Chondrocyte (in vitro differentiated cells): ENCODE measurements around the gene DESI2. TPM values are rescaled to one million over a fixed set of nuclear protein-coding genes. Genes with fewer than 3 reads are reported as not detected.

Experiments
- DNase-seq: peaks from one replicate; pipeline ENCODE4 v3.0.0; 2021; ENCODE audit warnings: mixed read lengths, low spot score
- H3K27ac Mint-ChIP-seq: one replicate; pipeline ENCODE4 v1.8.0; 2021; ENCODE audit warnings: mild to moderate bottlenecking, moderate library complexity, mixed read lengths; ENCODE audit not compliant: unreplicated experiment
- H3K27me3 Mint-ChIP-seq: 2 replicates; pipeline ENCODE4 v1.8.0; 2021; ENCODE audit warnings: low read depth, mixed read lengths
- H3K36me3 Mint-ChIP-seq: 2 replicates; pipeline ENCODE4 v1.8.0; 2021; ENCODE audit warnings: low read depth, mixed read lengths
- H3K4me1 Mint-ChIP-seq: 2 replicates; pipeline ENCODE4 v1.8.0; 2021; ENCODE audit warnings: low read depth, mild to moderate bottlenecking, mixed read lengths
- H3K4me3 Mint-ChIP-seq: one replicate; pipeline ENCODE4 v1.8.0; 2021; ENCODE audit warnings: mild to moderate bottlenecking, moderate library complexity, mixed read lengths; ENCODE audit not compliant: unreplicated experiment
- H3K9me3 Mint-ChIP-seq: 2 replicates; pipeline ENCODE4 v1.8.0; 2021; ENCODE audit warnings: low read depth, mixed read lengths
- CTCF ChIP-seq: fragments of 200-600 bp; sonication (generic); IDR thresholded peaks from 2 replicates; pipeline ENCODE4 v1.5.0; 2021; ENCODE audit warnings: antibody characterized with exemption, mild to moderate bottlenecking, moderate library complexity
- total RNA-seq: library from RNA; stranded (reverse); gene quantifications from 3 replicates; pipeline ENCODE4 v1.2.1, GENCODE V29; 2021

The DESI2 gene
- total RNA-seq, 1 donor from 2014 or later: 65.6 TPM

GRCh38 chr1:244645414-244645813 lies 7.5 kb upstream of the DESI2 start:
- Mint-ChIP-seq H3K4me1 (no peaks in the 10 kb centered on the region), H3K27ac (no peak overlapping the region), H3K9me3 (no peaks in the 10 kb centered on the region)

DNA sequence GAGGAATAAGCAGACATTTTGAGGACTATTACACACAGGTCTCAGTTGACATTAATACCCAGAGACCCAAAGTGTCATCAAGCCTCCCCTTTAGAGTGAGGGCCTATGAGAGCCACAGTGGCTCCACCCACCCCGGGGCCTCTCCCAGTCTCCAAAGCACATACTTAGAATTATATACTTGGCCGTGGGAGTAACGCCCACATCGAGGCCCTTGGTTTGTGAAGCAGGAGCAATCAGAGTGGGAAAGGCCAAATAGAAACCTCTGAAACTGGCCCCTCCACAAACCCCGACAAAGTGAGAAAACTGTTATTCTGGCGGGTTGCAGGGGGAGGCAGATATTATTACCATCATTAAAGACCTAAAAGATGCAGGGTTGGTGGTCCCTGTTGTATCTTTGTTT lies 7.0 kb upstream of the DESI2 start:
- H3K36me3 Mint-ChIP-seq: no peaks in the 10 kb centered on the region

More at GRCh38 chr1:244645414-244645813, 7.5 kb upstream of the DESI2 start:
- TF ChIP-seq CTCF: no peak
- Mint-ChIP-seq H3K27me3 (peaks cover 3% of the 10 kb centered on the region), H3K36me3 (no peaks in the 10 kb centered on the region), H3K4me3 (no peak overlapping the region)
- DNase-seq: no peak

DNA sequence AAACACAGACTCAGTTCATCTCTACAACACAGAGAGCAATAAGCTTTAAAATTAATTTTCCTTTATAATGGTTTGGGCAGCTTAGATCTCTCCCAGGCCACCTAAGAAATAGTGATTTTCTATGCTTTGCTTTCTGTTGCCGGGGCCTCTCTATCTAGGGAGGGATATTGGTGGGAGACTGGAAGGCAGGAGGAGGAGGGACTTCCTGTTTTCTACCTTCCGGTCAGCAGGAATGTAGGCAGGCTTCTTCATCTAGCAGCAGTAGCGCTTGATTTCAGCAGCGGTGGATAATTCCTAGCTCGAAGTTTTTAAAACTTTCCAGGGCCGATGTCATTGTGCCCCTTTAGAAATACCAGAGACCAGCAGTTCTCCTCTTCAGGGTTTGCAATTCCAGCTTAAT lies 5.1 kb upstream of the DESI2 start:
- Mint-ChIP-seq H3K9me3 (no peaks in the 10 kb centered on the region), H3K27me3 (no peaks in the 10 kb centered on the region), H3K27ac (no peak overlapping the region), H3K4me3 (no peak overlapping the region), H3K4me1 (peaks cover 9% of the 10 kb centered on the region), H3K36me3 (no peaks in the 10 kb centered on the region)
- DNase-seq: no peak
- TF ChIP-seq CTCF: no peak

More for the DNA sequence above, 7.0 kb upstream of the DESI2 start:
- H3K4me3 Mint-ChIP-seq: no peak overlapping the region
- peaks cover 3% of the 10 kb centered on the region for H3K27me3 Mint-ChIP-seq
- H3K9me3 Mint-ChIP-seq: no peaks in the 10 kb centered on the region
- no peak overlapping the region for H3K27ac Mint-ChIP-seq
- no peak for TF ChIP-seq CTCF
- H3K4me1 Mint-ChIP-seq: no peaks in the 10 kb centered on the region
- no peak for DNase-seq

- DNase-seq: no peak
- Mint-ChIP-seq H3K27me3 (no peaks in the 10 kb centered on the region), H3K4me3 (peak overlapping the region; percentile 80), H3K4me1 (peaks cover 13% of the 10 kb centered on the region), H3K9me3 (no peaks in the 10 kb centered on the region), H3K36me3 (peaks cover under 1% of the 10 kb centered on the region), H3K27ac (peak overlapping the region; percentile 82)
- TF ChIP-seq CTCF: no peak
These were observed 837 bp upstream of the DESI2 start for GRCh38 chr1:244651956-244652622.

DNA sequence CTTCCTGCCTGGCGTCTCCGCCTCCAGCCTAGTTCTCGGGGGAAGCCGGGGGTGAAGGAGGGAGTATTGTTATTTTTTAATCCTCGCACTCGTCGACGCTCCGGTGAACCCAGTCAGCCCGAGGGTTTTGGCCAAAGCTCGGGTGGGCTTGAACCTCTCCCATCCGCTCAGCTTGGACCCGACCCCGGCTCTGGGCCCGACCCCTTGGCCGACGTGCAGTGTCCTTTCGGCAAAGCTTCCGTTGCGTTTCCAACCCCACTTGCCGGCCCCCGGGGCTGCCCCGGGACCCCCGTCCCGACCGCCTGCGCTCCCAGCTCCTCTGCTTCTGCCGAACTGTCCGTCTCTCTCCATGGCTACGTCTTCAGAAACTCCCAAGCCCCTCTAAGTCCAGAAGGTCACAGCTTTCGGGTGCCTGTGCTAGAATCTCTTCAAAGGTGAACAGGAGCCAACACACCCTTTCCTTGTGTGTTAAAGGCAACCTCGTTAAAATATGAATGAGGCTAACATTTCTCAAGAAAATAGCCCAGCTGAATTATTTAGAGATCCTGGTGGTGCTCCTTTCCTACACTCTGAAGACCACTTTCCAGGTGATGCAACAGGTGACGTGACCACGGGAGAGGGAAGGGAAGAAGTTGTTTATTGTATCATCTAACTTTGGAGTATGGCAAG lies 647 bp downstream of the DESI2 start:
- DNase-seq: no peak
- Mint-ChIP-seq H3K9me3 (no peaks in the 10 kb centered on the region), H3K4me3 (no peak overlapping the region), H3K4me1 (peaks cover 27% of the 10 kb centered on the region), H3K27me3 (no peaks in the 10 kb centered on the region), H3K36me3 (peaks cover 4% of the 10 kb centered on the region), H3K27ac (no peak overlapping the region)
- peak; percentile 54 for TF ChIP-seq CTCF
